Nephron progenitor cell (in vitro differentiated cells): ENCODE results near the gene SGTA.
"Not testable (repeated sequence)": the region's sequence is repeated elsewhere in the genome, so short reads cannot be mapped to it uniquely, and the experiment has no call there.

Experiments
- DNase-seq: peaks from one replicate; pipeline ENCODE4 v3.0.0; 2021
- H3K27ac Mint-ChIP-seq: 2 replicates; pipeline ENCODE4 v1.8.0; 2021; ENCODE audit warnings: mild to moderate bottlenecking, moderate library complexity, mixed read lengths
- H3K27me3 Mint-ChIP-seq: 2 replicates; pipeline ENCODE4 v1.8.0; 2021; ENCODE audit warnings: mild to moderate bottlenecking, low read depth, mixed read lengths; ENCODE audit not compliant: poor library complexity
- H3K36me3 Mint-ChIP-seq: 2 replicates; pipeline ENCODE4 v1.8.0; 2021; ENCODE audit warnings: low read depth, mixed read lengths
- H3K4me1 Mint-ChIP-seq: 2 replicates; pipeline ENCODE4 v1.8.0; 2021; ENCODE audit warnings: mixed read lengths
- H3K4me3 Mint-ChIP-seq: 2 replicates; pipeline ENCODE4 v1.8.0; 2021; ENCODE audit warnings: mild to moderate bottlenecking, moderate library complexity, mixed read lengths
- H3K9me3 Mint-ChIP-seq: 2 replicates; pipeline ENCODE4 v1.8.0; 2021; ENCODE audit warnings: mild to moderate bottlenecking, moderate library complexity, mixed read lengths
- TF ChIP-seq, protein P1 (sequence below): fragments of 200-600 bp; sonication (generic); IDR thresholded peaks from 2 replicates; pipeline ENCODE4 v1.5.0; 2021; ENCODE audit warnings: antibody characterized with exemption

SGTA gene

DNA sequence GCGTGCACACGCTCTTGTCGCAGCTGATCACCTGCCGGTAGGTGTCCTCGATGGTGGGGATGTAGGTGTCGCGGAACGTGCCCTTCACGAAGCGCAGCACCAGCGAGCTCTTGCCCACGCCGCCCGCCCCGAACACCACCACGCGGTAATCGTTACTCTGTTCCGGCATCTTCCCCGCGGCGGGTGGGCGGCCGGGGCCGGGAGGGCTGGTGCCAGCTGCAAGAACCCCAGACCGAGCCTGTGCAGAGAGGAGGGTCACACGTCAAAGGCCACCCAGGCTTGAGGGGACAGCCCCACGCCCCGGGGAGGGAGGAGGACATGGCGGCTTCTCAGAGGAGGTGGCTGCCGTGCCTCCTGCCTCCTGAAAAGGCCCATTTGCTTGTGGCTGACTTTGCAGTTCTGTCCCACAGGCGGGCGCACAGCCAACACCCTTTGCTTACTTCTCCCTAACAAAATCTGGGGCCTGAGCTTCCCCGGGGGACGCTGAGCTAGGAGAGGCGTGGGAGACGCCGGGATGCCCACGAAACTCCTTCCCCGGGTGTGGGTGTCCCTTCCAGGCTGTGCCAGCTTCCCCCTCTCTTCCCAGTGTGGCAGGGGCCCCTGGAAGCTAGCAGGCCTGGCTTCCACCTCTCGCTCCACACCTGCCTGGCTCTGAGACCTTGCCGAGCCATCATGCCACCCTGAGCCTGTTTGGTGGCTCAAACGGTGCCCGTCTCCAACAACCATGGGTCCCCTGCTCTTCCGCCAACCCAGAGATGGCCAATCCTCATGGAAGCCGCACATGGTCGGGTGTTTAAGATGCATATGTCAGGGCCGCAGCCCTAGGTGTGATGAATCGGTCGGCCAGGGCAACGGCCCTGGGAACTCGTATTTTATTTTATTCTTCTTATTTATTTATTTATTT lies 65.2 kb downstream of the SGTA start:
- TF ChIP-seq, protein P1, sequence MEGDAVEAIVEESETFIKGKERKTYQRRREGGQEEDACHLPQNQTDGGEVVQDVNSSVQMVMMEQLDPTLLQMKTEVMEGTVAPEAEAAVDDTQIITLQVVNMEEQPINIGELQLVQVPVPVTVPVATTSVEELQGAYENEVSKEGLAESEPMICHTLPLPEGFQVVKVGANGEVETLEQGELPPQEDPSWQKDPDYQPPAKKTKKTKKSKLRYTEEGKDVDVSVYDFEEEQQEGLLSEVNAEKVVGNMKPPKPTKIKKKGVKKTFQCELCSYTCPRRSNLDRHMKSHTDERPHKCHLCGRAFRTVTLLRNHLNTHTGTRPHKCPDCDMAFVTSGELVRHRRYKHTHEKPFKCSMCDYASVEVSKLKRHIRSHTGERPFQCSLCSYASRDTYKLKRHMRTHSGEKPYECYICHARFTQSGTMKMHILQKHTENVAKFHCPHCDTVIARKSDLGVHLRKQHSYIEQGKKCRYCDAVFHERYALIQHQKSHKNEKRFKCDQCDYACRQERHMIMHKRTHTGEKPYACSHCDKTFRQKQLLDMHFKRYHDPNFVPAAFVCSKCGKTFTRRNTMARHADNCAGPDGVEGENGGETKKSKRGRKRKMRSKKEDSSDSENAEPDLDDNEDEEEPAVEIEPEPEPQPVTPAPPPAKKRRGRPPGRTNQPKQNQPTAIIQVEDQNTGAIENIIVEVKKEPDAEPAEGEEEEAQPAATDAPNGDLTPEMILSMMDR: no peak
- H3K27me3 Mint-ChIP-seq: peaks cover 50% of the 10 kb centered on the region
- H3K36me3 Mint-ChIP-seq: no peaks in the 10 kb centered on the region
- peaks cover 6% of the 10 kb centered on the region for H3K4me1 Mint-ChIP-seq
- H3K9me3 Mint-ChIP-seq: peaks cover 12% of the 10 kb centered on the region
- H3K4me3 Mint-ChIP-seq: no peak overlapping the region
- H3K27ac Mint-ChIP-seq: no peak overlapping the region
- DNase-seq: no peak

GRCh38 chr19:2716722-2717637 lies 66.1 kb downstream of the SGTA start:
- Mint-ChIP-seq H3K4me3 (no peak overlapping the region), H3K9me3 (peaks cover 12% of the 10 kb centered on the region), H3K27ac (no peak overlapping the region), H3K36me3 (no peaks in the 10 kb centered on the region), H3K27me3 (peaks cover 41% of the 10 kb centered on the region), H3K4me1 (peaks cover 6% of the 10 kb centered on the region)
- TF ChIP-seq, protein P1: no peak
- DNase-seq: no peak

DNA sequence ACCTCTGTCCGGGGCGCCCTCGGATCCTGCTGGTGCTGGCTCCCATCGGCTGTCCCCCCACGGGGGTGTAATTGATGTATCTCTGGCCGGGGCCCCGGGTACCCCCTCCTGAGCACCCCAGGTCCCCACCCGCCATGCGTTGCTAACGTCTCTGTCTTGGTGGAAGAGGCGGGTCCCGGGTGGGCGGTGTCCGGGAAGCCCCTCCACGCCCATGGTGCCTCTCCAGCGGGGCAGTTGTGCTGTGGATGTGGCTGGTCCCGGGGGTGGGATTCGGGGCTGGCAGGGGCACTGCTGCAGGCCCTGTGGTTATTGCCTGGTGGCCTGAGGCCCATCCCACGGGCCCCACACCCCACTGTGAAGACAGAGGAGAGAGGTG lies 66.8 kb downstream of the SGTA start:
- Mint-ChIP-seq H3K4me3 (no peak overlapping the region), H3K27ac (no peak overlapping the region), H3K9me3 (peaks cover 12% of the 10 kb centered on the region), H3K4me1 (peaks cover 6% of the 10 kb centered on the region), H3K36me3 (no peaks in the 10 kb centered on the region), H3K27me3 (peaks cover 39% of the 10 kb centered on the region)
- no peak for DNase-seq
- TF ChIP-seq, protein P1: no peak

DNA sequence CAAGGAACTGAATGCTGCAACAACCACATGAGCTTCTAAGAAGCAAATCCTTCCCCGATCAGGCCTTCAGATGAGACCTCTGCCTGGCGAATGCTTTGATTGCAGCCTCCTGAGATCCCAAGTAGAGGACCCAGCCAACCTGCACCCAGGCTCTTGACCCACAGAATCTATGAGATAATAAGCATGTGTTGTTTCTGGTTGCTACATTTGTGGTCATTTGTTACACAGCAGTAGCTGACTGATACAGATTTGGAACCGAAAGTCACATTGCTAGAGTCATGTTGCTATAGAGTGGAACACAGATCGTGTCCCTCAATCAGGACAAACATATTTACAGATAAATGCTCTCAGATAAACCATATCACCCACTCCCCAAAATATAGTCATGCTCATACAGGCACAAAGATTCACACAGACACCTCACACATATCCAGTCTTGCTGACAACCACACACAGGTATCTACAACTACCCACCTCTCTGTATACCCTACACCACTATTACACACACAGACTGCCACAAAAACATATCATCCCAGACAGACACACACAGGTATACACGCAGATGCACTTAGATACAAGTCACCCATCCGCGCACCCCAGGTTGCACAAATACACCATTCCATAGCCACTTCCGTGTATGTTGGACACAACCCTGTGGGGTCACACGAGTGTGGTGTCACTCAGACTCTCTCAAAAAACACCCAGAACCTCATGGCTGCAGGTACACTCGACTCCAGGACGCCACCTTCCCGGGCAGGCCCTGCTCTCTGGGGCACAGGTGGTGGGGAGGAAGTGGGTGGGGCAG lies 67.4 kb downstream of the SGTA start:
- H3K4me1 Mint-ChIP-seq: peaks cover 6% of the 10 kb centered on the region
- H3K4me3 Mint-ChIP-seq: no peak overlapping the region
- DNase-seq: no peak
- peaks cover 12% of the 10 kb centered on the region for H3K9me3 Mint-ChIP-seq
- peaks cover 43% of the 10 kb centered on the region for H3K27me3 Mint-ChIP-seq
- H3K27ac Mint-ChIP-seq: no peak overlapping the region
- TF ChIP-seq, protein P1: no peak
- H3K36me3 Mint-ChIP-seq: no peaks in the 10 kb centered on the region

GRCh38 chr19:2714531-2715269 lies 68.4 kb downstream of the SGTA start:
- Mint-ChIP-seq H3K4me3 (no peak overlapping the region), H3K27me3 (peaks cover 38% of the 10 kb centered on the region), H3K36me3 (no peaks in the 10 kb centered on the region), H3K4me1 (peaks cover 2% of the 10 kb centered on the region), H3K27ac (no peak overlapping the region), H3K9me3 (peaks cover 12% of the 10 kb centered on the region)
- TF ChIP-seq, protein P1: no peak
- no peak for DNase-seq

- not testable (repeated sequence) for DNase-seq, H3K27ac Mint-ChIP-seq, H3K4me1 Mint-ChIP-seq, H3K36me3 Mint-ChIP-seq, H3K4me3 Mint-ChIP-seq
- H3K9me3 Mint-ChIP-seq: peaks cover 12% of the 10 kb centered on the region
- peaks cover 40% of the 10 kb centered on the region for H3K27me3 Mint-ChIP-seq
These were observed 69.0 kb downstream of the SGTA start for GRCh38 chr19:2714102-2714501.

GRCh38 chr19:2713170-2713569 lies 69.9 kb downstream of the SGTA start:
- not testable (repeated sequence) for H3K27ac Mint-ChIP-seq, H3K4me3 Mint-ChIP-seq, H3K36me3 Mint-ChIP-seq, DNase-seq, H3K4me1 Mint-ChIP-seq
- Mint-ChIP-seq H3K27me3 (peaks cover 34% of the 10 kb centered on the region), H3K9me3 (peaks cover 12% of the 10 kb centered on the region)
